ENCODE results near the gene ELP2. TPM values are rescaled to one million over a fixed set of nuclear protein-coding genes. Genes with fewer than 3 reads are reported as not detected.

The ELP2 gene
- total RNA-seq, 1 donor from 2014 or later, result 62.2 TPM

GRCh38 chr18:36196238-36196995, 66.7 kb downstream of the ELP2 start:
- Histone ChIP-seq H3K36me3 (no peaks in the 10 kb centered on the region), H3K27ac (no peak overlapping the region), H3K27me3 (ENCODE audit: low read depth) (no peaks in the 10 kb centered on the region), H3K4me3 (no peak overlapping the region), H3K4me1 (no peaks in the 10 kb centered on the region), H3K9me3 (no peaks in the 10 kb centered on the region)
- intact Hi-C loops (cut with DNase I), result no loop called here
- DNase-seq (no peak), ATAC-seq (no peak)
- TF ChIP-seq, protein P1, sequence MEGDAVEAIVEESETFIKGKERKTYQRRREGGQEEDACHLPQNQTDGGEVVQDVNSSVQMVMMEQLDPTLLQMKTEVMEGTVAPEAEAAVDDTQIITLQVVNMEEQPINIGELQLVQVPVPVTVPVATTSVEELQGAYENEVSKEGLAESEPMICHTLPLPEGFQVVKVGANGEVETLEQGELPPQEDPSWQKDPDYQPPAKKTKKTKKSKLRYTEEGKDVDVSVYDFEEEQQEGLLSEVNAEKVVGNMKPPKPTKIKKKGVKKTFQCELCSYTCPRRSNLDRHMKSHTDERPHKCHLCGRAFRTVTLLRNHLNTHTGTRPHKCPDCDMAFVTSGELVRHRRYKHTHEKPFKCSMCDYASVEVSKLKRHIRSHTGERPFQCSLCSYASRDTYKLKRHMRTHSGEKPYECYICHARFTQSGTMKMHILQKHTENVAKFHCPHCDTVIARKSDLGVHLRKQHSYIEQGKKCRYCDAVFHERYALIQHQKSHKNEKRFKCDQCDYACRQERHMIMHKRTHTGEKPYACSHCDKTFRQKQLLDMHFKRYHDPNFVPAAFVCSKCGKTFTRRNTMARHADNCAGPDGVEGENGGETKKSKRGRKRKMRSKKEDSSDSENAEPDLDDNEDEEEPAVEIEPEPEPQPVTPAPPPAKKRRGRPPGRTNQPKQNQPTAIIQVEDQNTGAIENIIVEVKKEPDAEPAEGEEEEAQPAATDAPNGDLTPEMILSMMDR (IDR thresholded peaks at IDR 0.05), result no peak

- H3K4me3 ChIP-seq, result no peak overlapping the region
- no peak overlapping the region for H3K27ac ChIP-seq
- no peaks in the 10 kb centered on the region for H3K36me3 ChIP-seq
- DNase-seq (no peak), ATAC-seq (no peak)
- no peaks in the 10 kb centered on the region for H3K27me3 ChIP-seq (ENCODE audit: low read depth)
- H3K4me1 ChIP-seq, result no peaks in the 10 kb centered on the region
- TF ChIP-seq, protein P1 (IDR thresholded peaks at IDR 0.05), result no peak
- intact Hi-C loops (cut with DNase I), result no loop called here
- H3K9me3 ChIP-seq, result no peaks in the 10 kb centered on the region
Measured at GRCh38 chr18:36197511-36198166, 67.9 kb downstream of the ELP2 start.

DNA sequence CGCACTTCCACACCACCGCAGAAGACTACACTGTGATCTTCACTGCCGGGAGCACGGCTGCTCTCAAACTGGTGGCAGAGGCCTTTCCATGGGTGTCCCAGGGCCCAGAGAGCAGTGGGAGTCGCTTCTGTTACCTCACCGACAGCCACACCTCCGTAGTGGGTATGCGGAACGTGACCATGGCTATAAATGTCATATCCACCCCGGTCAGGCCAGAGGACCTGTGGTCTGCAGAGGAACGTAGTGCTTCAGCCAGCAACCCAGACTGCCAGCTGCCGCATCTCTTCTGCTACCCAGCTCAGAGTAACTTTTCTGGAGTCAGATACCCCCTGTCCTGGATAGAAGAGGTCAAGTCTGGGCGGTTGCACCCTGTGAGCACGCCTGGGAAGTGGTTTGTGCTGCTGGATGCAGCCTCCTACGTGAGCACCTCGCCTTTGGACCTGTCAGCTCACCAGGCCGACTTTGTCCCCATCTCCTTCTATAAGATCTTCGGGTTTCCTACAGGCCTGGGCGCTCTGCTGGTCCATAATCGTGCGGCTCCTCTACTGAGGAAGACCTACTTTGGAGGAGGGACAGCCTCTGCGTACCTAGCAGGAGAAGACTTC, 70.1 kb downstream of the ELP2 start:
- Histone ChIP-seq H3K36me3 (no peaks in the 10 kb centered on the region), H3K9me3 (no peaks in the 10 kb centered on the region), H3K27me3 (ENCODE audit: low read depth) (no peaks in the 10 kb centered on the region), H3K4me1 (no peaks in the 10 kb centered on the region), H3K4me3 (no peak overlapping the region), H3K27ac (no peak overlapping the region)
- no peak for DNase-seq
- intact Hi-C loops (cut with DNase I), result no loop called here
- TF ChIP-seq, protein P1 (IDR thresholded peaks at IDR 0.05), result no peak
- ATAC-seq, result no peak

GRCh38 chr18:36200354-36200771, 70.7 kb downstream of the ELP2 start:
- DNase-seq (no peak), ATAC-seq (no peak)
- no peaks in the 10 kb centered on the region for H3K4me1 ChIP-seq
- intact Hi-C loops (cut with DNase I), result no loop called here
- TF ChIP-seq, protein P1 (IDR thresholded peaks at IDR 0.05), result no peak
- no peaks in the 10 kb centered on the region for H3K36me3 ChIP-seq
- H3K27ac ChIP-seq, result no peak overlapping the region
- H3K9me3 ChIP-seq, result no peaks in the 10 kb centered on the region
- no peak overlapping the region for H3K4me3 ChIP-seq
- H3K27me3 ChIP-seq (ENCODE audit: low read depth), result no peaks in the 10 kb centered on the region

DNA sequence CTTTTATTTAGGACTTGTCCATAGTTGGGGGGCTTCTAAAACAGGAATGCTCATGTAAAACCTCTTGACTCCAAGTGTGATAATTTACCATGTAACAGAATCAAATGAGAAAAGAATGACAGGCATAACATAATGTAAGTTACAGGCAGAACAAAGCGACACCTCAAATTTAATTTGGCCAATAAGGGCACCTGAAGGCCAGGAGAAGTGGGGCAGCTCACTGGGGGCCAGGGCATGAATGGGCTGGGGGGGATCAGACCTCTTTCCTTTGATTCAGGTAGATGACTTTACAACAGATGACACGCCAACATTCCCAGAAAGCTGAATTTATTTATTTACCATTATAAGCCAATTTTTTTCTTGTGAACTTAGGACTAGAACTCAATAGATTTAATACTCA, 72.1 kb downstream of the ELP2 start:
- Histone ChIP-seq H3K4me3 (no peak overlapping the region), H3K36me3 (no peaks in the 10 kb centered on the region), H3K27me3 (ENCODE audit: low read depth) (no peaks in the 10 kb centered on the region), H3K9me3 (no peaks in the 10 kb centered on the region), H3K4me1 (no peaks in the 10 kb centered on the region), H3K27ac (no peak overlapping the region)
- ATAC-seq (no peak), DNase-seq (no peak)
- intact Hi-C loops (cut with DNase I), result no loop called here
- TF ChIP-seq, protein P1 (IDR thresholded peaks at IDR 0.05), result no peak

Data from lower lobe of right lung (tissue), 2 donors.